Body of pancreas (tissue), 4 donors: ENCODE data around the gene IKZF1.

ENCODE experiments used
- CTCF ChIP-seq, 7 experiments: fragments of 450-650 bp in 4 of 7; fragments of 200-600 bp in 3 of 7; sonication (generic) in 3 of 7; IDR thresholded peaks; one replicate each; pipeline ENCODE4 v1.5.1; 2016 to 2019; ENCODE audit warnings: antibody characterized with exemption in 7 of 7
- POLR2A ChIP-seq, 3 donors: fragments of 450-650 bp; IDR thresholded peaks; one replicate each; pipeline ENCODE4 v1.6.1; 2016; ENCODE audit warnings: antibody characterized with exemption in 3 of 3, mild to moderate bottlenecking in 2 of 3

- no peak for TF ChIP-seq POLR2A (IDR thresholded peaks at IDR 0.05)
- TF ChIP-seq CTCF (IDR thresholded peaks at IDR 0.05): no peak
Measured at GRCh38 chr7:50334341-50334994, 30.0 kb downstream of the IKZF1 start.
